Measurements from ENCODE around the gene SDHB.

SDHB gene

GRCh38 chr1:17030206-17030605 is 23.6 kb downstream of the SDHB start:
- Histone ChIP-seq H2AFZ (ENCODE audit: low read depth, low read length) (no peak overlapping the region), H4K20me1 (ENCODE audit: insufficient read depth, low read length) (no peaks in the 10 kb centered on the region), H3K4me1 (ENCODE audit: low read length) (no peaks in the 10 kb centered on the region), H3K9ac (ENCODE audit: low read length) (no peak overlapping the region), H3K36me3 (replicated peaks; ENCODE audit: low read depth, low read length) (no peaks in the 10 kb centered on the region), H3K4me2 (ENCODE audit: low read length) (no peak overlapping the region), H3K27me3 (ENCODE audit: low read depth, low read length) (no peaks in the 10 kb centered on the region), H3K4me3 (ENCODE audit: low read length) (no peak overlapping the region), H3K9me3 (ENCODE audit: insufficient read depth, low read length) (no peaks in the 10 kb centered on the region), H3K79me2 (ENCODE audit: low read length) (no peaks in the 10 kb centered on the region), H3K27ac (ENCODE audit: low read length) (no peak overlapping the region)
- TF ChIP-seq CTCF (IDR thresholded peaks at IDR 0.05; ENCODE audit: low read depth, low read length) (no peak), EZH2phosphoT487 (IDR thresholded peaks at IDR 0.05; ENCODE audit: low read depth) (no peak)

DNA sequence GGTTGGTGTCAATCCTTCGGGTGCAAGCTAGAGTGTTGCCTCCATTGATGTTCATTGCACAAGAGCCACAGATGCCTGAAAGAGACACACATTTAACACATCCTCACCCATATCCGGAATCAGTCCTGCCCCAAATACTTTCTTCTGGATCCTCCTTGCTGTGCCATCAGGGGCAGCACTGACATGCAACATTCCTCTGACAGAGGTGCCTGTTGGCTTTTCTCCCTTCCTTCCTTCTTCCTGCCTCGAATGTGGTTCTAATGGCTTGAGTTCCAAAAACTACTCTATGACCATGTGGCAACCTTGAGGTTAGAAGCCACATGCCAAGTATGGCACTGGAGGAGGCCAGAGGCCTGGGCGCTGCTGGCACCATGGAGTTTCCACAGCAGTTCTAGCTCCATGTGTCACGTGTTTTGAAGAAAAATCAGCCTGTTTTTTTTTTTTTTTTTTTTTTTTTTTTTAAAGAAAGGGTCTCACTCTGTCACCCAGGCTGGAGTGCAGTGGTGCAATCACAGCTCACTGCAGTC is 25.1 kb downstream of the SDHB start:
- TF ChIP-seq CTCF (IDR thresholded peaks at IDR 0.05; ENCODE audit: low read depth, low read length) (no peak), EZH2phosphoT487 (IDR thresholded peaks at IDR 0.05; ENCODE audit: low read depth) (no peak)
- Histone ChIP-seq H3K79me2 (ENCODE audit: low read length) (no peaks in the 10 kb centered on the region), H3K4me3 (ENCODE audit: low read length) (no peak overlapping the region), H4K20me1 (ENCODE audit: insufficient read depth, low read length) (no peaks in the 10 kb centered on the region), H3K9ac (ENCODE audit: low read length) (no peak overlapping the region), H3K27me3 (ENCODE audit: low read depth, low read length) (no peaks in the 10 kb centered on the region), H3K9me3 (ENCODE audit: insufficient read depth, low read length) (no peaks in the 10 kb centered on the region), H3K36me3 (replicated peaks; ENCODE audit: low read depth, low read length) (peaks cover 2% of the 10 kb centered on the region), H2AFZ (ENCODE audit: low read depth, low read length) (no peak overlapping the region), H3K4me1 (ENCODE audit: low read length) (peaks cover 13% of the 10 kb centered on the region), H3K4me2 (ENCODE audit: low read length) (no peak overlapping the region), H3K27ac (ENCODE audit: low read length) (no peak overlapping the region)

- H3K9ac ChIP-seq (ENCODE audit: low read length), result no peak overlapping the region
- peaks cover 21% of the 10 kb centered on the region for H3K4me1 ChIP-seq (ENCODE audit: low read length)
- no peak overlapping the region for H3K27ac ChIP-seq (ENCODE audit: low read length)
- H2AFZ ChIP-seq (ENCODE audit: low read depth, low read length), result no peak overlapping the region
- H3K4me3 ChIP-seq (ENCODE audit: low read length), result no peak overlapping the region
- TF ChIP-seq CTCF (IDR thresholded peaks at IDR 0.05; ENCODE audit: low read depth, low read length) (no peak), EZH2phosphoT487 (IDR thresholded peaks at IDR 0.05; ENCODE audit: low read depth) (no peak)
- H3K27me3 ChIP-seq (ENCODE audit: low read depth, low read length), result no peaks in the 10 kb centered on the region
- 0 out of 2 replicates have a peak, but pooled peaks cover under 1% of the 10 kb centered on the region for H4K20me1 ChIP-seq (ENCODE audit: insufficient read depth, low read length)
- H3K79me2 ChIP-seq (ENCODE audit: low read length), result no peaks in the 10 kb centered on the region
- no peaks in the 10 kb centered on the region for H3K9me3 ChIP-seq (ENCODE audit: insufficient read depth, low read length)
- H3K4me2 ChIP-seq (ENCODE audit: low read length), result no peak overlapping the region
- H3K36me3 ChIP-seq (replicated peaks; ENCODE audit: low read depth, low read length), result peaks cover 2% of the 10 kb centered on the region
Observed at GRCh38 chr1:17027900-17028299, 25.9 kb downstream of the SDHB start.

- Histone ChIP-seq H3K4me2 (ENCODE audit: low read length) (no peak overlapping the region), H3K36me3 (replicated peaks; ENCODE audit: low read depth, low read length) (peaks cover 5% of the 10 kb centered on the region), H2AFZ (ENCODE audit: low read depth, low read length) (no peak overlapping the region), H3K79me2 (ENCODE audit: low read length) (no peaks in the 10 kb centered on the region), H3K9me3 (ENCODE audit: insufficient read depth, low read length) (no peaks in the 10 kb centered on the region), H3K4me1 (ENCODE audit: low read length) (peaks cover 26% of the 10 kb centered on the region), H3K9ac (ENCODE audit: low read length) (no peak overlapping the region), H3K27ac (ENCODE audit: low read length) (no peak overlapping the region), H4K20me1 (ENCODE audit: insufficient read depth, low read length) (0 out of 2 replicates have a peak, but pooled peaks cover 6% of the 10 kb centered on the region), H3K4me3 (ENCODE audit: low read length) (no peak overlapping the region), H3K27me3 (ENCODE audit: low read depth, low read length) (no peaks in the 10 kb centered on the region)
- no peak for TF ChIP-seq CTCF (IDR thresholded peaks at IDR 0.05; ENCODE audit: low read depth, low read length)
- no peak for TF ChIP-seq EZH2phosphoT487 (IDR thresholded peaks at IDR 0.05; ENCODE audit: low read depth)
Observed at GRCh38 chr1:17027403-17027802, 26.4 kb downstream of the SDHB start.

All from OCI-LY3 (cell line).